SK-N-SH treated with all-trans-retinoic acid at 6 μM for 48 hours (cell line): ENCODE measurements around the gene NOS2.
"Not testable (repeated sequence)": the region's sequence is repeated elsewhere in the genome, so short reads cannot be mapped to it uniquely, and the experiment has no call there.

ENCODE experiments used
- PATZ1 ChIP-seq: fragments of 250-450 bp; sonication (Bioruptor Pico); IDR thresholded peaks from 2 replicates; pipeline ENCODE4 v1.8.0; 2020; ENCODE audit warnings: mild to moderate bottlenecking, moderate library complexity, borderline replicate concordance
- RARB ChIP-seq: fragments of 250-450 bp; sonication (Bioruptor Pico); IDR thresholded peaks from 2 replicates; pipeline ENCODE4 v1.8.0; 2021; ENCODE audit warnings: mild to moderate bottlenecking, moderate library complexity
- TSHZ2 ChIP-seq: fragments of 250-450 bp; sonication (Bioruptor Pico); IDR thresholded peaks from 2 replicates; pipeline ENCODE4 v1.5.0; 2020; ENCODE audit warnings: mild to moderate bottlenecking, moderate library complexity

- TF ChIP-seq PATZ1 (CRISPR knock-in tag); RARB; TSHZ2: not testable (repeated sequence)
These were observed 39.5 kb upstream of the NOS2 start for GRCh38 chr17:27839571-27840405.
